ENCODE measurements around the gene AKIRIN2. TPM values are rescaled to one million over a fixed set of nuclear protein-coding genes. Genes with fewer than 3 reads are reported as not detected.

Gene AKIRIN2
- total RNA-seq, 1 donor from 2014 or later = 76.4 TPM

GRCh38 chr6:87667032-87667431, 35.0 kb downstream of the AKIRIN2 start:
- CTCF ChIA-PET = no interaction called here

GRCh38 chr6:87664921-87665485, 37.0 kb downstream of the AKIRIN2 start:
- Mint-ChIP-seq H3K9me3 (no peaks in the 10 kb centered on the region), H3K4me1 (peaks cover 5% of the 10 kb centered on the region), H3K36me3 (ENCODE audit: low read depth) (peaks cover 51% of the 10 kb centered on the region), H3K27me3 (no peaks in the 10 kb centered on the region), H3K4me3 (no peak overlapping the region), H3K27ac (no peak overlapping the region)
- intact Hi-C loops (cut with micrococcal nuclease) = loop anchor here (10.0 kb wide), 1 partner anchor 1210 kb away; no protein-coding TSS in a partner anchor
- ATAC-seq (ENCODE audit: low read depth) (no peak), DNase-seq (no peak)
- TF ChIP-seq CTCF (IDR thresholded peaks at IDR 0.05) = no peak
- ChIA-PET POLR2A (no interaction called here), CTCF (no interaction called here)

More at GRCh38 chr6:87667032-87667431, 35.0 kb downstream of the AKIRIN2 start:
- no peak overlapping the region for H3K4me3 Mint-ChIP-seq
- no peak overlapping the region for H3K27ac Mint-ChIP-seq
- peaks cover 59% of the 10 kb centered on the region for H3K36me3 Mint-ChIP-seq (ENCODE audit: low read depth)
- ATAC-seq (ENCODE audit: low read depth) (no peak), DNase-seq (no peak)
- intact Hi-C loops (cut with micrococcal nuclease) = loop anchor here (10.0 kb wide), 1 partner anchor 1208 kb away; no protein-coding TSS in a partner anchor
- POLR2A ChIA-PET = no interaction called here
- H3K9me3 Mint-ChIP-seq = no peaks in the 10 kb centered on the region
- H3K4me1 Mint-ChIP-seq = peaks cover 13% of the 10 kb centered on the region
- no peaks in the 10 kb centered on the region for H3K27me3 Mint-ChIP-seq
- no peak for TF ChIP-seq CTCF (IDR thresholded peaks at IDR 0.05)

- Mint-ChIP-seq H3K9me3 (no peaks in the 10 kb centered on the region), H3K4me3 (no peak overlapping the region), H3K27me3 (no peaks in the 10 kb centered on the region), H3K4me1 (no peaks in the 10 kb centered on the region), H3K36me3 (ENCODE audit: low read depth) (peaks cover 50% of the 10 kb centered on the region), H3K27ac (no peak overlapping the region)
- no peak for TF ChIP-seq CTCF (IDR thresholded peaks at IDR 0.05)
- DNase-seq (no peak), ATAC-seq (ENCODE audit: low read depth) (no peak)
- POLR2A ChIA-PET = no interaction called here
- CTCF ChIA-PET = no interaction called here
- intact Hi-C loops (cut with micrococcal nuclease) = loop anchor here (10.0 kb wide), 1 partner anchor 1211 kb away; no protein-coding TSS in a partner anchor
Measured at GRCh38 chr6:87663434-87663833, 38.6 kb downstream of the AKIRIN2 start.

- no peak for TF ChIP-seq CTCF (IDR thresholded peaks at IDR 0.05)
- ChIA-PET CTCF (no interaction called here), POLR2A (no interaction called here)
- peaks cover 12% of the 10 kb centered on the region for H3K4me1 Mint-ChIP-seq
- H3K27me3 Mint-ChIP-seq = no peaks in the 10 kb centered on the region
- ATAC-seq (ENCODE audit: low read depth) = no peak
- no peak overlapping the region for H3K27ac Mint-ChIP-seq
- DNase-seq = no peak
- H3K9me3 Mint-ChIP-seq = no peaks in the 10 kb centered on the region
- no peak overlapping the region for H3K4me3 Mint-ChIP-seq
- peaks cover 50% of the 10 kb centered on the region for H3K36me3 Mint-ChIP-seq (ENCODE audit: low read depth)
- intact Hi-C loops (cut with micrococcal nuclease) = loop anchor here (10.0 kb wide), 1 partner anchor 1213 kb away; no protein-coding TSS in a partner anchor
Measured at GRCh38 chr6:87661503-87661902, 40.5 kb downstream of the AKIRIN2 start.

GRCh38 chr6:87661016-87661415, 41.0 kb downstream of the AKIRIN2 start:
- CTCF ChIA-PET = no interaction called here

More at GRCh38 chr6:87661016-87661415, 41.0 kb downstream of the AKIRIN2 start:
- Mint-ChIP-seq H3K36me3 (ENCODE audit: low read depth) (peaks cover 49% of the 10 kb centered on the region), H3K9me3 (no peaks in the 10 kb centered on the region), H3K27ac (no peak overlapping the region), H3K27me3 (no peaks in the 10 kb centered on the region), H3K4me3 (no peak overlapping the region), H3K4me1 (peaks cover 13% of the 10 kb centered on the region)
- POLR2A ChIA-PET = no interaction called here
- intact Hi-C loops (cut with micrococcal nuclease) = loop anchor here (10.0 kb wide), 1 partner anchor 1214 kb away; no protein-coding TSS in a partner anchor
- no peak for DNase-seq
- ATAC-seq (ENCODE audit: low read depth) = no peak
- no peak for TF ChIP-seq CTCF (IDR thresholded peaks at IDR 0.05)

Data from activated B cell treated with CpG ODN at 0.5 μM for 24 hours (primary cell).